NOMO-1 treated with DMSO at 0.1 percent for 48 hours (cell line): ENCODE measurements around the gene GALNT9.
"Not testable (repeated sequence)": the region's sequence is repeated elsewhere in the genome, so short reads cannot be mapped to it uniquely, and the experiment has no call there.

Experiments
- DNase-seq: peaks from one replicate; lab custom pipeline; 2025; ENCODE audit not compliant: unreplicated experiment; lab: John Stamatoyannopoulos, UW

Gene GALNT9

DNA sequence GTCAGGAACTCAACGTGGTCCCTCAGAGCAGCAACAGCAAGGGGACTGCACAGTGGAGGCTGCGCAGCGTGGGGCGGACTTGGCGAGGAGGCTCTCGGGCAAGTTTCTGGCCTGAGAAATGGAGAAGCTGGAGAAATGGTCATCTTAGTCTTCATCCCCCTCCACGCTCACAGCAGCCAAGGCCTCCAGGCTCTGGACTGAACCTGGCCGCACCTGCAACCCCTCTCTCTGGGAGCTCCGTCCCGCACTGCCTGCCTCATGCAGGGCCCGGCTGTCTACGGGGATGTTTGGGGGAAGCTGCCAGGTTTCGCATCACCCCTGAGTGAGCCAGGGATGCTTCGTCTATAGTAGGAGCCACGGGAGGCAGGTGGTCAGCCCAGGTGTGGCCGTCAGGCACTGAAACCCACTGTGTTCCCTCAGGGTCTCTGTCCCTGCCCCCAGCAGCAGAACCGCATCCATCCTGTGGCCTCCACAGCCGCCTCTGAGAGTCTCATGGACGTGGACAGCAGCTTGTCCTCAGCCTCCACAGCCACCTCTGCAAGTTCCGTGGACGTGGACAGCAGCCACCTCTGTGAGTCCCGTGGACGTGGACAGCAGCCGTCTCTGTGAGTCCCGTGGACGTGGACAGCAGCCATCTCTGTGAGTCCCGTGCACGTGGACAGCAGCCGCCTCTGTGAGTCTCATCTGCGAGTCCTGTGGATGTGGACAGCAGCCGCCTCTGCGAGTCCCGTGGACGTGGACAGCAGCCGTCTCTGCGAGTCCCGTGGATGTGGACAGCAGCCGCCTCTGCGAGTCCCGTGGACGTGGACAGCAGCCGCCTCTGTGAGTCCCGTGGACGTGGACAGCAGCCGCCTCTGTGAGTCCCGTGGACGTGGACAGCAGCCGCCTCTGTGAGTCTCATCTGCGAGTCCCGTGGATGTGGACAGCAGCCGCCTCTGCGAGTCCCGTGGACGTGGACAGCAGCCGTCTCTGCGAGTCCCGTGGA, 29.1 kb upstream of the GALNT9 start:
- DNase-seq: not testable (repeated sequence)

GRCh38 chr12:132357623-132358186, 28.3 kb upstream of the GALNT9 start:
- no peak for DNase-seq

DNA sequence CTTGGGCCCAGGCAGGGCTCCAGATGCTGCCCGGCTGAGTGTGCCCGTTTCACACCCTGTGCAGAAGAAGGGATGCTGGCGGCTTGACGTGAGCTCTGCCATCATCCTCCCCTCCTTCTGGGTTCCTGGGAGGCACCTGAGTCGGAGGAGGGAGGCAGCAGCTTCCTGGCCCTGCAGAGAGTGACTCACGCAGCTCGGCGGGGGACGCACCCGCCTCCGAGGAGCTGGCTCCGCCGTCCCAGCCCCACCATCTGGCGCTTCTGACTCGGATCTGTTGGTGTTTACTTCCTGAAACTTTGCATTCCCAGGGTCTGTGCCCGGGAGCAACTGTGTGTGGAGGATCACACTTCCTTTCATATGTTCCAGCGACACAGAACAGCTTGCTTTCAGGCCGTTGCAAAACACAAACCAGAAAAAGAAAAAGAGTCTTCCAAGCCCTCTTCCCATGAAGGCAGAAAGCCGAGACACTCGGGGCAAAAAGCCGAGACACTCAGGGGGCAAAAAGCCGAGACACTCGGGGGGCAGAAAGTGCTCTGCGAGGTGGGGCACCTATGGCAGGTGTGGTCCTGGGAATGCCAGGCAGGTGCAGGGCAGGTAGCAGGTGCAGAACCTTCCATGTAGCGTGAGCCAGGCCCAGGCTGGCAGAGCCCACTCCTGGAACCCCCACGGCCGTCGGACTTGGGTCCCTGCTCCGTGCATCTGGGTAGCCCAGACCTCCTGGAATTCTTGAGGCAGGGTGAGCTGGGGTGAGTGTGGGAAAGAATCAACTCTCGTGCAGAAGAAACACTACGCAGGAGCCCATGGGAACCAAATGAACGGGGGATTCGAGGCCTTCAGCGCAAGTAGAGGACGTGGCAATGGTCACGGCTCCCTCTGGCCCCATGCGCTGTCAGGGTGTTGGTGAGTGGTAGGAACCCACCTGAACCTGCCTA, 27.6 kb upstream of the GALNT9 start:
- DNase-seq: no peak

DNA sequence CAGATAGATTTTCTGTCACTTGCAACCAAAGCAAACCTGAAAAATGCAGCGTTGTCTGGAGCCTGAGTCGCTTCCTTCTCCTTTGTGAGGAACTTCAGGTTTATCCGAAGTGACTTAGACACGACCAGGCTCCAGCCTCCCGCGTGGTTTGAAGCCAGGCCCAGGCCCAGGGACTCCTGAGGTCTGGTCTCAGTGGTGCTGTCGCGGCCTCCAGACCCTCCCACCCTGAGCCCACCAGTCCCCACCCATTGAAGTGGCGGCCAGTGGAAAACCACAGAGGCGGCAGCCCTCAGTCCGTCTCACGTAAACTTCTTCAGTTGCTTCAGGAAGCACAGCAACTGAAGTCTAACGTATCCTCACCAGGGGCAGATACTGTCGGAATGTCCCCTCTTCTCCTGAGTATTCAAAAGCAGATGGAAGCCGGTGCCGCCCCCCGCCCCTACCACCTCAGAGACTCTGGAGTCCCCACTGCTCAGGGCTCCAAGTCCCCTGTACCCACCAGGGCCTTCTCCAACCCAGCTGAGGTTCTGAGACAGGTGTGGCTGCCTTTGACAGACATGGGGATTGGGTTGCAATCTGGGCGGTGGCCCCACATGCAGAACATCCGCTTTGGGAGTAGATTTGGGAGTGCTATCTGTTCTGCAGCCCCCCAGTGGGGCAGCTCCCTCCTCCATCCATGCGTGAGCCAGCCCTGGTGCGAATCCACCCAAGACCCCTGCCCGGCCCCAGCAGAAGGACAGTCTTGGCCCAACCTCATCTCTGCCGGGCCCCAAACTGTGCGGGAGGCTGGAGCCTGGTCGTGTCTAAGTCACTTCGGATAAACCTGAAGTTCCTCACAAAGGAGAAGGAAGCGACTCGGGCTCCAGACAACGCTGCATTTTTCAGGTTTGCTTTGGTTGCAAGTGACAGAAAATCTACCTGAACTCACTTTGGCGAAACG, 26.6 kb upstream of the GALNT9 start:
- DNase-seq: no peak

GRCh38 chr12:132354982-132355680, 25.7 kb upstream of the GALNT9 start:
- DNase-seq: no peak

DNA sequence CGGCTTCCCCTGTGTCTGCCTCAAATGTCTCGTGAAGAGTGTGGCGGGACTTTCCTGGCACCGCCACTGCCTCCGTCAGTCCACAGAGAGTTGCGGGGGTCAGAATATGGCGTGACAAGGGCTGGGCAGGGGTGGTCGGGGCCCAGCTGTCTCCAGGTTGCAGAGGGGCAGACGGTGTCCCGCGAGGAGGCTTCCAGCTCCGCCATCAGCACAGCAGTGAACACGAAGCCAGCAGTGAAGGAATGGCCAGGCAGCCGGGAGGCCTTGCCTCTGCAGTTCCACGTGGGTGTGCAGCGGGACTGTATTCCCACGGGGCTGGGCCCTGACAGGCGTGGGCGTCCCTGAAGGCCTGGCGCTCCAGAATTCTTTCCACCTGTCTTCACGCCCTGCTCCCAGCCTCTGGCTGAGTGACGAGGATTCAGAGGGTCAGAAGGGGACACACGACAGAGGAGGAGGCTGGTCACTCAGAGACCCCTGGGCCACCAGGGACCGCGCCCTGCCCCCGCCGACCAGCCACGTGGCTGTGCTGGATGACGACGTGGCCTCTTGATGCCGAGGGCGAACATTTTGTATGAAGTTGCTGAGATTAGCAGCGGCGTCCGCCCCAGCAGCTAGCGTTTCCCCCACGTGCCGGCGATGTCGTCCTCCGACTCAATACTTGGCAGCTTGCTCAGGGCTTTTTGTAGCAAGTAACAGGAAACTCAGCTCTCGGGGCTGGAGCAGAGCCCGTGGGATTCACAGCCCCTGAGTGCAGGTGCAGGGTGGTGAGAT, 25.0 kb upstream of the GALNT9 start:
- no peak for DNase-seq

- no peak for DNase-seq
These were observed 24.4 kb upstream of the GALNT9 start for GRCh38 chr12:132353811-132354210.

- no peak for DNase-seq
These were observed 23.8 kb upstream of the GALNT9 start for GRCh38 chr12:132352896-132353800.

DNA sequence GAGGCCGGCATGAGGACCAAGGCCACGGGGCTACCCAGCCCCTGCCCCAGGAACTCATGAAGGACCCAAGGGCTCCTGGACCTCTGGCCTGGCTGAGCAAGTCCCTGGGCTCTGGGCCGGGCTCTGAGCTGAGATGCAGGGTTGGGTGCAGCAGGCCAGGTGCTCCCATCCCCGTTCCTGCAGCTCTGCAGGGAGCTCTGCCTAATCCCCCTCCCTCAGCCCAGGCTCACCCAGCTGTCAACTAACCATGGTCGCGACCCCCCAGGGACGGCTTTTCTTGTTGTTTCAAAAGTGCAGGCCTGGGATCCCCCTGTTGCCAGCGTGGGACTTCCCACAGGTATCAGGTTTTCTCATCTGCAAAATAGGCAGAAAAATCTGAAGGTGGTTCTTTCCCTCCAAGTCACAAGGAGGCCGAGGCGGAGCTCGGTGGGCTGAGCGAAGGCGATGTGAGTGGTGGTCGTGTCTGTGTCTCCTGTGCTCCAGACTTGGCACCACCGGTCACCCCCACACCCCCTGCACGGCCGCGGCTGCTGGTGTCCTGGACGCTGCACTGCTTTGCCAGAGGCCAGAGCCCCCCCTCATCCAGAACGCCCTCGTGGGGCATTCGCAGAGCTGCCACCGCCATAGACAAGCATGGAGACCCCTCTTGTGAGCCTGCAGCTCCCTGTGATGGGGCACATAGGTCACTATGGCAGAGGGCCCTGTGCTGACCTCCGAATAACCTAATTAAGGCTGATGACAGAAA, 22.5 kb upstream of the GALNT9 start:
- no peak for DNase-seq

GRCh38 chr12:132349501-132350131, 20.2 kb upstream of the GALNT9 start:
- DNase-seq: no peak

DNA sequence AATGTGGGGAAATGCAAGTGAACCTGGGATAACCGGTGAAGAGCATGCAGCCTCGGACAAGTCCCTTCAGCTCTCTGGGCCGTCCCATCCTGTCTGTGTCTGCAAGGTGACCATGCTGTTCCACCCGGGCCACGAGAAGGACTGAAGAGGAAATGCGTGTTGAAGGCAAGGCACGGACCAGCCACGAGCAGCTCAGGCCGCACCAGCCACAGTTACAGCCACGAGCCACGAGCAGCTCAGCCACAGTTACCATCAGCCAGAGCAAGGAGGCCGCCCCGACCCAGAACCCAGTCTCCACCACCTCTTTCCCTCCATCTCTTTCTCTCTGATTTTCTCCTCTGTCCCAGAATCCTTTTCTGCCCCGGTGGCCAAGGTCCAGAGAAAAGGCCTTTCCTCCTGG, 18.8 kb upstream of the GALNT9 start:
- DNase-seq: no peak

- no peak for DNase-seq
These were observed 17.9 kb upstream of the GALNT9 start for GRCh38 chr12:132347176-132347855.

GRCh38 chr12:132346471-132347175, 17.2 kb upstream of the GALNT9 start:
- DNase-seq: no peak

GRCh38 chr12:132345561-132346200, 16.3 kb upstream of the GALNT9 start:
- no peak for DNase-seq

- DNase-seq: no peak
These were observed 15.7 kb upstream of the GALNT9 start for GRCh38 chr12:132345126-132345525.
